CD14-positive monocyte (primary cell): ENCODE data around the gene STK32B. TPM values are rescaled to one million over a fixed set of nuclear protein-coding genes. Genes with fewer than 3 reads are reported as not detected.

Source experiments
- DNase-seq, 3 donors: peaks; one replicate each; pipeline ENCODE4 v3.0.0-alpha.2; 2011 to 2022
- H2AFZ ChIP-seq: 2 replicates; pipeline ENCODE4 v1.6.0; 2012; ENCODE audit warnings: mild to moderate bottlenecking, low read depth, low read length, inconsistent platforms; ENCODE audit not compliant: insufficient read depth, poor library complexity, severe bottlenecking
- H3K27ac ChIP-seq, 2 donors: 1 replicate in 1 of 2; 2 replicates in 1 of 2; pipeline ENCODE4 v1.5.1; 2012 to 2013; ENCODE audit warnings: low read length in 2 of 2, control low read depth in 1 of 2, inconsistent platforms in 1 of 2, low read depth in 1 of 2, mild to moderate bottlenecking in 1 of 2
- H3K27me3 ChIP-seq, 2 donors: one replicate each; pipeline versions ENCODE4 v1.6.0 to v1.6.1; 2011 to 2013; ENCODE audit warnings: low read length in 2 of 2; ENCODE audit not compliant: control insufficient read depth in 2 of 2, insufficient read depth in 2 of 2
- H3K36me3 ChIP-seq, 2 donors: replicated peaks in 1 of 2; 1 replicate in 1 of 2; 2 replicates in 1 of 2; pipeline versions ENCODE4 v1.5.1 to v1.6.1; 2012 to 2013; ENCODE audit warnings: low read length in 2 of 2, control low read depth in 1 of 2, inconsistent platforms in 1 of 2, mild to moderate bottlenecking in 1 of 2; ENCODE audit not compliant: insufficient read depth in 2 of 2, control insufficient read depth in 1 of 2
- H3K4me1 ChIP-seq, 2 donors: 1 replicate in 1 of 2; 2 replicates in 1 of 2; pipeline versions ENCODE4 v1.5.1 to v1.6.1; 2012 to 2013; ENCODE audit warnings: low read length in 2 of 2, control low read depth in 1 of 2, inconsistent platforms in 1 of 2, mild to moderate bottlenecking in 1 of 2, moderate library complexity in 1 of 2; ENCODE audit not compliant: insufficient read depth in 2 of 2, control insufficient read depth in 1 of 2
- H3K4me2 ChIP-seq: replicated peaks from 2 replicates; pipeline ENCODE3; 2012; ENCODE audit warnings: low read length, moderate library complexity, mild to moderate bottlenecking; ENCODE audit not compliant: poor library complexity, severe bottlenecking; ENCODE audit errors: extremely low read depth
- H3K4me3 ChIP-seq, 3 experiments: fragments of 200-600 bp in 1 of 3; sonication (generic) in 1 of 3; replicated peaks in 1 of 3; 1 replicate in 2 of 3; 2 replicates in 1 of 3; pipeline ENCODE4 v1.5.1; 2011 to 2013; ENCODE audit warnings: low read length in 3 of 3, mild to moderate bottlenecking in 3 of 3, control low read depth in 2 of 3, low read depth in 2 of 3, inconsistent platforms in 1 of 3, moderate library complexity in 1 of 3
- H3K79me2 ChIP-seq: 2 replicates; pipeline ENCODE4 v1.6.0; 2012; ENCODE audit warnings: mild to moderate bottlenecking, control low read depth, inconsistent platforms, low read length, moderate library complexity; ENCODE audit not compliant: insufficient read depth
- H3K9ac ChIP-seq: 2 replicates; pipeline ENCODE4 v1.6.0; 2017; ENCODE audit warnings: low read length, mild to moderate bottlenecking; ENCODE audit not compliant: insufficient read depth, poor library complexity, severe bottlenecking
- H3K9me3 ChIP-seq, 2 donors: replicated peaks in 1 of 2; 1 replicate in 1 of 2; 2 replicates in 1 of 2; pipeline versions ENCODE4 v1.5.1 to v1.6.1; 2012 to 2013; ENCODE audit warnings: low read length in 2 of 2, control low read depth in 1 of 2; ENCODE audit not compliant: control insufficient read depth in 1 of 2, insufficient read depth in 1 of 2
- H4K20me1 ChIP-seq: 2 replicates; pipeline ENCODE4 v1.6.0; 2012; ENCODE audit warnings: mild to moderate bottlenecking, low read length, control low read depth, moderate library complexity; ENCODE audit not compliant: insufficient read depth
- H3K27ac Mint-ChIP-seq, 7 donors: one replicate each; pipeline ENCODE4 v1.8.0; 2020; ENCODE audit warnings: mild to moderate bottlenecking in 7 of 7, mixed read lengths in 7 of 7, moderate library complexity in 6 of 7, inconsistent platforms in 2 of 7
- H3K27me3 Mint-ChIP-seq, 3 donors: one replicate each; pipeline ENCODE4 v1.8.0; 2021 to 2022; ENCODE audit warnings: low read depth in 3 of 3, mild to moderate bottlenecking in 3 of 3, mixed read lengths in 3 of 3, moderate library complexity in 3 of 3, inconsistent platforms in 1 of 3
- H3K36me3 Mint-ChIP-seq, 2 donors: one replicate each; pipeline ENCODE4 v1.8.0; 2020; ENCODE audit warnings: mixed read lengths in 2 of 2, inconsistent platforms in 1 of 2, mild to moderate bottlenecking in 1 of 2
- H3K4me1 Mint-ChIP-seq: one replicate; pipeline ENCODE4 v1.8.0; 2020; ENCODE audit warnings: mild to moderate bottlenecking, mixed read lengths
- H3K4me3 Mint-ChIP-seq, 2 donors: one replicate each; pipeline ENCODE4 v1.8.0; 2020; ENCODE audit warnings: mild to moderate bottlenecking in 2 of 2, mixed read lengths in 2 of 2, moderate library complexity in 1 of 2
- H3K9me3 Mint-ChIP-seq, 7 donors: one replicate each; pipeline ENCODE4 v1.8.0; 2020 to 2022; ENCODE audit warnings: mixed read lengths in 7 of 7, mild to moderate bottlenecking in 6 of 7, moderate library complexity in 6 of 7, inconsistent platforms in 2 of 7
- CTCF ChIP-seq: fragments of 200-600 bp; IDR thresholded peaks from one replicate; pipeline ENCODE4 v1.8.0; 2022; ENCODE audit warnings: antibody characterized with exemption, mild to moderate bottlenecking
- WGBS: methylation state at CpG from one replicate; pipeline ENCODE4 v1.1.5; 2013; ENCODE audit warnings: missing lambda C conversion rate; ENCODE audit not compliant: insufficient coverage; 5-methylcytosine and 5-hydroxymethylcytosine counted together
- intact Hi-C, 2 donors: fragments of 100-400 bp; cut with micrococcal nuclease; formaldehyde crosslinking; loops; one replicate each; pipeline versions ENCODE4 v1.15.0 to v1.15.1; 2023
- polyA plus RNA-seq, 3 donors: library from polyadenylated mRNA; depleted of rRNA in 1 of 3; unstranded in 2 of 3; stranded (reverse) in 1 of 3; fragments of 300-500 nt in 2 of 3; fragments of >200 nt in 1 of 3; fragmentation: Illumina TruSeq in 2 of 3; gene quantifications; 1 replicate in 2 of 3; 2 replicates in 1 of 3; pipeline ENCODE4 v1.2.3, GENCODE V29; 2012 to 2021

STK32B gene
- polyA plus RNA-seq, 3 donors, result 0.61 to 1.7 (median 0.75) TPM

GRCh38 chr4:5379895-5380294, 328.6 kb downstream of the STK32B start:
- intact Hi-C loops, result no loop called here
- Mint-ChIP-seq H3K27me3 (peaks cover 0 to 2% (median 0%) of the 10 kb centered on the region in 3 donors), H3K4me3 (no peak overlapping the region), H3K27ac (no peak overlapping the region), H3K4me1 (no peaks in the 10 kb centered on the region), H3K9me3 (peaks cover 6 to 23% (median 9%) of the 10 kb centered on the region in 7 donors), H3K36me3 (no peaks in the 10 kb centered on the region)
- no peak overlapping the region for H3K4me2 ChIP-seq
- no peak for DNase-seq
- H2AFZ ChIP-seq, result no peak overlapping the region
- H3K4me3 ChIP-seq, result no peak overlapping the region
- H3K9ac ChIP-seq, result no peak overlapping the region
- peaks cover 5 to 18% of the 10 kb centered on the region in 2 donors for H3K9me3 ChIP-seq
- H3K27me3 ChIP-seq, result no peaks in the 10 kb centered on the region
- TF ChIP-seq CTCF, result no peak
- WGBS, result 93% methylated on average over 3 of the region's 6 CpGs
- no peak overlapping the region for H3K27ac ChIP-seq
- H4K20me1 ChIP-seq, result no peaks in the 10 kb centered on the region
- no peaks in the 10 kb centered on the region for H3K4me1 ChIP-seq
- H3K79me2 ChIP-seq, result no peaks in the 10 kb centered on the region
- H3K36me3 ChIP-seq, result no peaks in the 10 kb centered on the region

- Histone ChIP-seq H3K4me3 (no peak overlapping the region), H3K79me2 (no peaks in the 10 kb centered on the region), H3K9ac (no peak overlapping the region), H3K4me2 (no peak overlapping the region), H4K20me1 (no peaks in the 10 kb centered on the region), H3K9me3 (peaks cover 3 to 5% of the 10 kb centered on the region in 2 donors), H3K27ac (no peak overlapping the region), H2AFZ (no peak overlapping the region), H3K36me3 (no peaks in the 10 kb centered on the region), H3K4me1 (no peaks in the 10 kb centered on the region), H3K27me3 (no peaks in the 10 kb centered on the region)
- Mint-ChIP-seq H3K4me1 (no peaks in the 10 kb centered on the region), H3K9me3 (peaks cover 0 to 5% (median 3%) of the 10 kb centered on the region in 7 donors), H3K27ac (no peak overlapping the region), H3K4me3 (no peak overlapping the region), H3K27me3 (peaks cover 0 to 2% (median 0%) of the 10 kb centered on the region in 3 donors), H3K36me3 (no peaks in the 10 kb centered on the region)
- 91% methylated on average over 3 of the region's 8 CpGs for WGBS
- no peak for TF ChIP-seq CTCF
- DNase-seq, result no peak
- intact Hi-C loops, result no loop called here
Observed at GRCh38 chr4:5381961-5382441, 330.7 kb downstream of the STK32B start.
